ENCODE measurements around the gene PIK3R1. TPM values are rescaled to one million over a fixed set of nuclear protein-coding genes. Genes with fewer than 3 reads are reported as not detected.

The PIK3R1 gene
- total and polyA plus RNA-seq, 10 of the 15 experiments (the other 5 are each of a cell fraction or from before 2014, with no cell fraction given) = 7.8 to 38.4 (median 15.7) TPM

- RAD21 ChIA-PET (ENCODE audit: unreplicated experiment) = no interaction called here
- Histone ChIP-seq H3K4me1 (ENCODE audit: control insufficient read depth, insufficient read depth, low read length) (peaks cover 21% of the 10 kb centered on the region), H3K9ac (ENCODE audit: control insufficient read depth, insufficient read depth, low read length) (no peak overlapping the region), H3K4me3 (no peak overlapping the region), H3K79me2 (ENCODE audit: control insufficient read depth, insufficient read depth, low read length) (no peaks in the 10 kb centered on the region), H3K27ac (ENCODE audit: control insufficient read depth, insufficient read depth) (no peak overlapping the region), H3K4me2 (ENCODE audit: control insufficient read depth, insufficient read depth) (no peak overlapping the region), H2AFZ (ENCODE audit: control insufficient read depth, low read depth, low read length) (no peak overlapping the region), H3K9me3 (replicated peaks; ENCODE audit: control insufficient read depth, insufficient read depth, low read length) (no peaks in the 10 kb centered on the region), H4K20me1 (ENCODE audit: control insufficient read depth, insufficient read depth) (no peaks in the 10 kb centered on the region), H3K36me3 (ENCODE audit: control insufficient read depth in 2 of 2, insufficient read depth in 2 of 2, low read length in 1 of 2) (no peaks in the 10 kb centered on the region), H3K27me3 (replicated peaks in 1 of 2; ENCODE audit: control insufficient read depth in 2 of 2, insufficient read depth in 2 of 2, low read length in 1 of 2) (no peaks in the 10 kb centered on the region)
- CTCF ChIA-PET = no interaction called here
- FAIRE-seq (no peak), ATAC-seq (no peak), DNase-seq (ENCODE audit: low read depth, low spot score) (no peak)
- in situ Hi-C loops (cut with MboI) = no loop called here
- SMC1A ChIA-PET (ENCODE audit: uncharacterized antibody, unreplicated experiment) = interaction anchor here (0.9 to 1.5 kb wide), 3 partner anchors 9 to 83 kb away, joined by 3 read pairs; no protein-coding TSS in a partner anchor
- POLR2A ChIA-PET = no interaction called here
- WGBS (ENCODE audit: insufficient coverage, insufficient replicate concordance, low lambda C conversion rate, missing lambda C conversion rate) = 96% methylated on average over 3 of the region's 3 CpGs
- BruUV-seq (replicated peaks) = no TSS peak
- intact Hi-C loops (cut with micrococcal nuclease; ENCODE audit: unreplicated experiment) = no loop called here
- TF ChIP-seq FOS (IDR thresholded peaks at IDR 0.05; ENCODE audit: borderline replicate concordance, extremely low read depth, insufficient read length) = no peak
- no peak for TF ChIP-seq CHD1 (IDR thresholded peaks at IDR 0.05; ENCODE audit: low read depth, low read length)
- TF ChIP-seq SREBF1 (IDR thresholded peaks at IDR 0.05; ENCODE audit: low read length) = no peak
- TF ChIP-seq DPF2 (IDR thresholded peaks at IDR 0.05) = no peak
- no peak for TF ChIP-seq ATF3 (IDR thresholded peaks at IDR 0.05; ENCODE audit: borderline replicate concordance, extremely low read depth, low read depth, low read length)
- TF ChIP-seq NFXL1 (IDR thresholded peaks at IDR 0.05; ENCODE audit: borderline replicate concordance) = no peak
- no peak for TF ChIP-seq POLR2A (IDR thresholded peaks at IDR 0.05; ENCODE audit: low read depth, low read length)
- no peak for TF ChIP-seq CBX5 (IDR thresholded peaks at IDR 0.05; ENCODE audit: low read depth)
- no peak for TF ChIP-seq BHLHE40 (IDR thresholded peaks at IDR 0.05; ENCODE audit: borderline replicate concordance in 1 of 2, low read depth in 2 of 2, low read length in 1 of 2)
These were observed 125.5 kb downstream of the PIK3R1 start for GRCh38 chr5:68341006-68341405.

All from GM12878 (cell line).